GM18508 (cell line): ENCODE results near the gene SMIM20.
"Not testable (repeated sequence)": the region's sequence is repeated elsewhere in the genome, so short reads cannot be mapped to it uniquely, and the experiment has no call there.

Experiments used
- ATAC-seq: cut with Tn5 transposase; IDR thresholded peaks from one replicate; pipeline ENCODE4 v1.9.1; 2021; ENCODE audit warnings: moderate number of reproducible peaks; ENCODE audit not compliant: insufficient read depth, unreplicated experiment

Gene SMIM20

GRCh38 chr4:25890571-25891485, 23.2 kb upstream of the SMIM20 start:
- no peak for ATAC-seq

- ATAC-seq = no peak
Observed at GRCh38 chr4:25892796-25893195, 21.2 kb upstream of the SMIM20 start.

GRCh38 chr4:25896776-25897539, 17.1 kb upstream of the SMIM20 start:
- ATAC-seq = no peak

- ATAC-seq = no peak
Observed at GRCh38 chr4:25900310-25900709, 13.7 kb upstream of the SMIM20 start.

GRCh38 chr4:25901030-25901430, 13.0 kb upstream of the SMIM20 start:
- no peak for ATAC-seq

GRCh38 chr4:25903900-25904747, 9.9 kb upstream of the SMIM20 start:
- ATAC-seq = no peak

GRCh38 chr4:25904748-25905082, 9.3 kb upstream of the SMIM20 start:
- ATAC-seq = no peak

GRCh38 chr4:25905371-25905770, 8.6 kb upstream of the SMIM20 start:
- no peak for ATAC-seq

- not testable (repeated sequence) for ATAC-seq
Observed at GRCh38 chr4:25906113-25906512, 7.9 kb upstream of the SMIM20 start.

GRCh38 chr4:25908491-25908901, 5.5 kb upstream of the SMIM20 start:
- ATAC-seq = no peak

- ATAC-seq = no peak
Observed at GRCh38 chr4:25911356-25911755, 2.7 kb upstream of the SMIM20 start.

GRCh38 chr4:25913056-25913850, 767 bp upstream of the SMIM20 start:
- ATAC-seq = peak; percentile 26

GRCh38 chr4:25914670-25915352, 791 bp downstream of the SMIM20 start:
- ATAC-seq = no peak

GRCh38 chr4:25915353-25915705, 1.3 kb downstream of the SMIM20 start:
- ATAC-seq = no peak

GRCh38 chr4:25916870-25917269, 2.9 kb downstream of the SMIM20 start:
- no peak for ATAC-seq

- no peak for ATAC-seq
Observed at GRCh38 chr4:25919676-25920075, 5.7 kb downstream of the SMIM20 start.

GRCh38 chr4:25921922-25922321, 7.9 kb downstream of the SMIM20 start:
- no peak for ATAC-seq

GRCh38 chr4:25922812-25923369, 8.9 kb downstream of the SMIM20 start:
- no peak for ATAC-seq

- ATAC-seq = no peak
Observed at GRCh38 chr4:25923745-25924144, 9.7 kb downstream of the SMIM20 start.
